ENCODE measurements around the gene MYH11.

MYH11 gene

GRCh38 chr16:15864939-15865338, 8.1 kb upstream of the MYH11 start:
- no peak overlapping the region for H3K4ac ChIP-seq (ENCODE audit: low read depth, low read length)
- H3K27ac ChIP-seq (ENCODE audit: low read depth, low read length) = no peak overlapping the region

GRCh38 chr16:15861996-15862395, 5.2 kb upstream of the MYH11 start:
- no peaks in the 10 kb centered on the region for H3K4me1 ChIP-seq (ENCODE audit: control insufficient read depth, low read depth, low read length)
- no peak overlapping the region for H3K9ac ChIP-seq (ENCODE audit: low read length)
- H3K27ac ChIP-seq (ENCODE audit: low read depth, low read length) = no peak overlapping the region
- H4K5ac ChIP-seq (ENCODE audit: low read length) = no peak overlapping the region
- H2BK120ac ChIP-seq (ENCODE audit: low read depth, low read length) = no peak overlapping the region
- H3K36me3 ChIP-seq (ENCODE audit: control insufficient read depth, insufficient read depth, low read length) = no peaks in the 10 kb centered on the region
- peaks cover 7% of the 10 kb centered on the region for H3K27me3 ChIP-seq (ENCODE audit: insufficient read depth, low read length, poor library complexity)
- no peak overlapping the region for H3K4me3 ChIP-seq (ENCODE audit: low read length)
- H2AK5ac ChIP-seq (ENCODE audit: low read length) = no peak overlapping the region
- H2BK5ac ChIP-seq (ENCODE audit: low read length) = no peak overlapping the region
- no peak overlapping the region for H4K8ac ChIP-seq (ENCODE audit: low read depth, low read length)
- H3K4ac ChIP-seq (ENCODE audit: low read depth, low read length) = no peak overlapping the region
- no peak overlapping the region for H3K4me2 ChIP-seq (ENCODE audit: low read length)
- WGBS (ENCODE audit: extremely low coverage, insufficient coverage, low lambda C conversion rate) = no CpG with 5 or more reads among the region's 3 CpGs
- no peak for DNase-seq
- H3K18ac ChIP-seq (ENCODE audit: low read length) = no peak overlapping the region
- no peak overlapping the region for H3K23ac ChIP-seq (ENCODE audit: low read length)
- no peak overlapping the region for H2BK15ac ChIP-seq (replicated peaks; ENCODE audit: low read depth)
- no peak overlapping the region for H3K56ac ChIP-seq (ENCODE audit: low read length)
- H3K79me2 ChIP-seq (ENCODE audit: control insufficient read depth, insufficient read depth, low read length) = no peaks in the 10 kb centered on the region
- H3K79me1 ChIP-seq (ENCODE audit: low read length) = no peaks in the 10 kb centered on the region

More at GRCh38 chr16:15864939-15865338, 8.1 kb upstream of the MYH11 start:
- no peaks in the 10 kb centered on the region for H3K27me3 ChIP-seq (ENCODE audit: insufficient read depth, low read length, poor library complexity)
- no peaks in the 10 kb centered on the region for H3K36me3 ChIP-seq (ENCODE audit: control insufficient read depth, insufficient read depth, low read length)
- H4K8ac ChIP-seq (ENCODE audit: low read depth, low read length) = no peak overlapping the region
- H3K23ac ChIP-seq (ENCODE audit: low read length) = no peak overlapping the region
- H4K5ac ChIP-seq (ENCODE audit: low read length) = no peak overlapping the region
- no peak overlapping the region for H3K18ac ChIP-seq (ENCODE audit: low read length)
- no peak overlapping the region for H3K4me3 ChIP-seq (ENCODE audit: low read length)
- no peaks in the 10 kb centered on the region for H3K79me2 ChIP-seq (ENCODE audit: control insufficient read depth, insufficient read depth, low read length)
- no peak overlapping the region for H2BK5ac ChIP-seq (ENCODE audit: low read length)
- no peak for DNase-seq
- no CpG with 5 or more reads among the region's 5 CpGs for WGBS (ENCODE audit: extremely low coverage, insufficient coverage, low lambda C conversion rate)
- H3K79me1 ChIP-seq (ENCODE audit: low read length) = no peaks in the 10 kb centered on the region
- H3K4me1 ChIP-seq (ENCODE audit: control insufficient read depth, low read depth, low read length) = no peaks in the 10 kb centered on the region
- no peak overlapping the region for H3K56ac ChIP-seq (ENCODE audit: low read length)
- H2BK15ac ChIP-seq (replicated peaks; ENCODE audit: low read depth) = no peak overlapping the region
- H3K4me2 ChIP-seq (ENCODE audit: low read length) = no peak overlapping the region
- no peak overlapping the region for H2BK120ac ChIP-seq (ENCODE audit: low read depth, low read length)
- H3K9ac ChIP-seq (ENCODE audit: low read length) = no peak overlapping the region
- no peak overlapping the region for H2AK5ac ChIP-seq (ENCODE audit: low read length)

GRCh38 chr16:15858921-15859668, 2.3 kb upstream of the MYH11 start:
- no peaks in the 10 kb centered on the region for H3K36me3 ChIP-seq (ENCODE audit: control insufficient read depth, insufficient read depth, low read length)
- no peak overlapping the region for H3K27ac ChIP-seq (ENCODE audit: low read depth, low read length)
- H2BK15ac ChIP-seq (replicated peaks; ENCODE audit: low read depth) = no peak overlapping the region
- H4K5ac ChIP-seq (ENCODE audit: low read length) = no peak overlapping the region
- no peaks in the 10 kb centered on the region for H3K79me1 ChIP-seq (ENCODE audit: low read length)
- no peak overlapping the region for H2BK120ac ChIP-seq (ENCODE audit: low read depth, low read length)
- no peak overlapping the region for H4K8ac ChIP-seq (ENCODE audit: low read depth, low read length)
- no peak overlapping the region for H3K4me3 ChIP-seq (ENCODE audit: low read length)
- no peak overlapping the region for H3K4ac ChIP-seq (ENCODE audit: low read depth, low read length)
- no peak overlapping the region for H3K56ac ChIP-seq (ENCODE audit: low read length)
- no peak overlapping the region for H2BK5ac ChIP-seq (ENCODE audit: low read length)
- H2AK5ac ChIP-seq (ENCODE audit: low read length) = no peak overlapping the region
- WGBS (ENCODE audit: extremely low coverage, insufficient coverage, low lambda C conversion rate) = no CpG with 5 or more reads among the region's 12 CpGs
- H3K27me3 ChIP-seq (ENCODE audit: insufficient read depth, low read length, poor library complexity) = peaks cover 19% of the 10 kb centered on the region
- DNase-seq = no peak
- H3K79me2 ChIP-seq (ENCODE audit: control insufficient read depth, insufficient read depth, low read length) = no peaks in the 10 kb centered on the region
- no peak overlapping the region for H3K9ac ChIP-seq (ENCODE audit: low read length)
- H3K4me1 ChIP-seq (ENCODE audit: control insufficient read depth, low read depth, low read length) = no peaks in the 10 kb centered on the region
- H3K18ac ChIP-seq (ENCODE audit: low read length) = no peak overlapping the region
- no peak overlapping the region for H3K4me2 ChIP-seq (ENCODE audit: low read length)
- no peak overlapping the region for H3K23ac ChIP-seq (ENCODE audit: low read length)

GRCh38 chr16:15857724-15858560, 1.1 kb upstream of the MYH11 start:
- Histone ChIP-seq H3K18ac (ENCODE audit: low read length) (peak overlapping the region; percentile 85), H3K56ac (ENCODE audit: low read length) (peak overlapping the region; percentile 78), H2BK5ac (ENCODE audit: low read length) (no peak overlapping the region), H2BK120ac (ENCODE audit: low read depth, low read length) (peak overlapping the region; percentile 30), H3K79me2 (ENCODE audit: control insufficient read depth, insufficient read depth, low read length) (no peaks in the 10 kb centered on the region), H3K27me3 (ENCODE audit: insufficient read depth, low read length, poor library complexity) (peaks cover 19% of the 10 kb centered on the region), H4K5ac (ENCODE audit: low read length) (no peak overlapping the region), H3K4me3 (ENCODE audit: low read length) (peak overlapping the region; percentile 11), H3K9ac (ENCODE audit: low read length) (peak overlapping the region; percentile 16), H2BK15ac (replicated peaks; ENCODE audit: low read depth) (no peak overlapping the region), H3K79me1 (ENCODE audit: low read length) (no peaks in the 10 kb centered on the region), H2AK5ac (ENCODE audit: low read length) (no peak overlapping the region), H3K4me2 (ENCODE audit: low read length) (peak overlapping the region; percentile 33), H4K8ac (ENCODE audit: low read depth, low read length) (no peak overlapping the region), H3K27ac (ENCODE audit: low read depth, low read length) (no peak overlapping the region), H3K4me1 (ENCODE audit: control insufficient read depth, low read depth, low read length) (no peaks in the 10 kb centered on the region), H3K23ac (ENCODE audit: low read length) (peak overlapping the region; percentile 19), H3K4ac (ENCODE audit: low read depth, low read length) (no peak overlapping the region), H3K36me3 (ENCODE audit: control insufficient read depth, insufficient read depth, low read length) (no peaks in the 10 kb centered on the region)
- WGBS (ENCODE audit: extremely low coverage, insufficient coverage, low lambda C conversion rate) = no CpG with 5 or more reads among the region's 55 CpGs
- peak; percentile 70 for DNase-seq

- Histone ChIP-seq H3K4ac (ENCODE audit: low read depth, low read length) (no peak overlapping the region), H4K5ac (ENCODE audit: low read length) (no peak overlapping the region), H3K36me3 (ENCODE audit: control insufficient read depth, insufficient read depth, low read length) (no peaks in the 10 kb centered on the region), H2BK15ac (replicated peaks; ENCODE audit: low read depth) (no peak overlapping the region), H2BK5ac (ENCODE audit: low read length) (no peak overlapping the region), H3K18ac (ENCODE audit: low read length) (no peak overlapping the region), H3K4me3 (ENCODE audit: low read length) (no peak overlapping the region), H2BK120ac (ENCODE audit: low read depth, low read length) (no peak overlapping the region), H2AK5ac (ENCODE audit: low read length) (no peak overlapping the region), H3K23ac (ENCODE audit: low read length) (no peak overlapping the region), H3K4me2 (ENCODE audit: low read length) (no peak overlapping the region), H3K79me2 (ENCODE audit: control insufficient read depth, insufficient read depth, low read length) (no peaks in the 10 kb centered on the region), H3K27me3 (ENCODE audit: insufficient read depth, low read length, poor library complexity) (peaks cover 19% of the 10 kb centered on the region), H3K79me1 (ENCODE audit: low read length) (no peaks in the 10 kb centered on the region), H4K8ac (ENCODE audit: low read depth, low read length) (no peak overlapping the region), H3K9ac (ENCODE audit: low read length) (no peak overlapping the region), H3K27ac (ENCODE audit: low read depth, low read length) (no peak overlapping the region), H3K4me1 (ENCODE audit: control insufficient read depth, low read depth, low read length) (no peaks in the 10 kb centered on the region), H3K56ac (ENCODE audit: low read length) (no peak overlapping the region)
- no peak for DNase-seq
- no CpG with 5 or more reads among the region's 2 CpGs for WGBS (ENCODE audit: extremely low coverage, insufficient coverage, low lambda C conversion rate)
Measured at GRCh38 chr16:15856182-15856581, 646 bp downstream of the MYH11 start.
